Right renal pelvis (tissue), 4 donors: ENCODE results near the gene MRPS14. TPM values are rescaled to one million over a fixed set of nuclear protein-coding genes. Genes with fewer than 3 reads are reported as not detected.

Source experiments
- polyA plus RNA-seq, 4 donors: library from polyadenylated mRNA; unstranded; fragments of 120-200 nt; gene quantifications; one replicate each; pipeline ENCODE4 v1.2.1, GENCODE V29; 2013; ENCODE audit not compliant: insufficient read length in 4 of 4

The MRPS14 gene
- polyA plus RNA-seq, 4 donors = 47.3 to 55.0 (median 51.2) TPM

Other genes starting within 250 kb of the MRPS14 start
- gene CACYBP, start 23.5 kb downstream of the MRPS14 start, polyA plus RNA-seq = 100 to 1,000 TPM; 130 to 137 (median 133) TPM
- gene TNN, start 44.4 kb upstream of the MRPS14 start, polyA plus RNA-seq = 1 to 10 TPM; 2.5 to 3.3 (median 2.9) TPM
- 10 to 100 TPM; 14.1 to 19.4 (median 16.7) TPM for gene KIAA0040, start 169.4 kb upstream of the MRPS14 start, polyA plus RNA-seq